DOHH2 (cell line): ENCODE data around the gene HIVEP3.

Source experiments
- H3F3A ChIP-seq: fragments of 200-600 bp; sonication (generic), shearing (Covaris generic); 2 replicates; pipeline ENCODE4 v1.6.0; 2016; ENCODE audit warnings: antibody characterized with exemption, mild to moderate bottlenecking; ENCODE audit not compliant: control insufficient read depth, insufficient read depth
- H3K27ac ChIP-seq: fragments of 200-600 bp; sonication (generic); 2 replicates; pipeline ENCODE4 v1.5.1; 2014; ENCODE audit warnings: low read depth, mild to moderate bottlenecking, low read length, moderate library complexity
- H3K27me3 ChIP-seq: fragments of 200-600 bp; sonication (generic); 2 replicates; pipeline ENCODE4 v1.6.1; 2014; ENCODE audit warnings: mild to moderate bottlenecking, low read length, mixed read lengths; ENCODE audit not compliant: control insufficient read depth
- H3K36me3 ChIP-seq: fragments of 200-600 bp; sonication (generic); 2 replicates; pipeline ENCODE4 v1.6.1; 2014; ENCODE audit warnings: mild to moderate bottlenecking, low read length, moderate library complexity, mixed read lengths; ENCODE audit not compliant: control insufficient read depth
- H3K4me1 ChIP-seq: fragments of 200-600 bp; sonication (generic); 2 replicates; pipeline ENCODE4 v1.6.1; 2014; ENCODE audit warnings: mild to moderate bottlenecking, low read length, mixed read lengths; ENCODE audit not compliant: control insufficient read depth
- H3K4me2 ChIP-seq: fragments of 200-600 bp; sonication (generic); 2 replicates; pipeline ENCODE4 v1.6.0; 2014; ENCODE audit warnings: mild to moderate bottlenecking, low read length, moderate library complexity
- H3K4me3 ChIP-seq: fragments of 200-600 bp; sonication (generic); 2 replicates; pipeline ENCODE4 v1.5.1; 2014; ENCODE audit warnings: mild to moderate bottlenecking, low read length, mixed read lengths
- H3K79me2 ChIP-seq: fragments of 200-600 bp; sonication (generic); 2 replicates; pipeline ENCODE4 v1.6.1; 2014; ENCODE audit warnings: mild to moderate bottlenecking, low read length, mixed read lengths; ENCODE audit not compliant: control insufficient read depth
- H3K9me2 ChIP-seq: fragments of 200-600 bp; sonication (generic); replicated peaks from 2 replicates; pipeline ENCODE4 v1.6.1; 2014; ENCODE audit warnings: mild to moderate bottlenecking, low read length, mixed read lengths; ENCODE audit not compliant: control insufficient read depth
- H3K9me3 ChIP-seq: fragments of 200-600 bp; sonication (generic); 2 replicates; pipeline ENCODE4 v1.6.1; 2014; ENCODE audit warnings: antibody characterized with exemption, low read length, mixed read lengths; ENCODE audit not compliant: control insufficient read depth, insufficient read depth
- H4K20me1 ChIP-seq: fragments of 200-600 bp; sonication (generic); 2 replicates; pipeline ENCODE4 v1.6.0; 2014; ENCODE audit warnings: low read depth, mild to moderate bottlenecking, antibody characterized with exemption, low read length, moderate library complexity; ENCODE audit not compliant: control insufficient read depth, insufficient read depth
- CTCF ChIP-seq: fragments of 200-600 bp; sonication (generic); IDR thresholded peaks from one replicate; pipeline ENCODE4 v1.5.1; 2014; ENCODE audit warnings: antibody characterized with exemption, mild to moderate bottlenecking, low read depth, low read length; ENCODE audit not compliant: poor library complexity, severe bottlenecking
- EZH2phosphoT487 ChIP-seq: fragments of 200-600 bp; sonication (generic); IDR thresholded peaks from 2 replicates; pipeline ENCODE4 v1.6.1; 2017; ENCODE audit warnings: borderline replicate concordance, mild to moderate bottlenecking, antibody characterized with exemption, low read length, moderate library complexity, mixed read lengths

HIVEP3 gene

GRCh38 chr1:41622859-41623732, 295.6 kb downstream of the HIVEP3 start:
- Histone ChIP-seq H3K4me3 (peak overlapping the region; percentile 44), H3K27ac (no peak overlapping the region), H3K4me2 (peak overlapping the region; percentile 60), H3K9me3 (no peaks in the 10 kb centered on the region), H3F3A (no peaks in the 10 kb centered on the region), H3K79me2 (no peaks in the 10 kb centered on the region), H4K20me1 (no peaks in the 10 kb centered on the region), H3K27me3 (no peaks in the 10 kb centered on the region), H3K36me3 (no peaks in the 10 kb centered on the region), H3K4me1 (peaks cover 20% of the 10 kb centered on the region), H3K9me2 (no peaks in the 10 kb centered on the region)
- TF ChIP-seq EZH2phosphoT487 (no peak), CTCF (no peak)

GRCh38 chr1:41622402-41622801, 296.3 kb downstream of the HIVEP3 start:
- Histone ChIP-seq H3K27ac (no peak overlapping the region), H3K79me2 (no peaks in the 10 kb centered on the region), H3K4me2 (peak overlapping the region; percentile 60), H3K27me3 (no peaks in the 10 kb centered on the region), H3K9me3 (no peaks in the 10 kb centered on the region), H3F3A (no peaks in the 10 kb centered on the region), H3K4me3 (peak overlapping the region; percentile 44; the same call in 1 of the 2 replicates), H3K4me1 (peaks cover 20% of the 10 kb centered on the region), H3K36me3 (no peaks in the 10 kb centered on the region), H3K9me2 (no peaks in the 10 kb centered on the region), H4K20me1 (no peaks in the 10 kb centered on the region)
- TF ChIP-seq CTCF (no peak), EZH2phosphoT487 (no peak)

- TF ChIP-seq CTCF (no peak), EZH2phosphoT487 (no peak)
- Histone ChIP-seq H3K79me2 (no peaks in the 10 kb centered on the region), H3K9me3 (no peaks in the 10 kb centered on the region), H3K4me2 (no peak overlapping the region), H3K36me3 (no peaks in the 10 kb centered on the region), H3K4me3 (no peak overlapping the region), H3F3A (no peaks in the 10 kb centered on the region), H3K4me1 (peaks cover 20% of the 10 kb centered on the region), H4K20me1 (no peaks in the 10 kb centered on the region), H3K9me2 (no peaks in the 10 kb centered on the region), H3K27ac (no peak overlapping the region), H3K27me3 (no peaks in the 10 kb centered on the region)
These were observed 296.9 kb downstream of the HIVEP3 start for GRCh38 chr1:41621791-41622190.
